ACC112 (cell line): ENCODE results near the gene WDR55.
A peak's percentile ranks its signal among the peaks of the same experiment; 100 is the strongest.
"Not testable (repeated sequence)": the region's sequence is repeated elsewhere in the genome, so short reads cannot be mapped to it uniquely, and the experiment has no call there.

ENCODE experiments used
- H2AFZ ChIP-seq: fragments of 200-600 bp; sonication (generic); one replicate; pipeline ENCODE4 v1.6.0; 2017; ENCODE audit warnings: antibody characterized with exemption, low read length; ENCODE audit not compliant: unreplicated experiment
- H3K27ac ChIP-seq: fragments of 200-600 bp; sonication (generic); 2 replicates; pipeline ENCODE4 v1.5.1; 2014; ENCODE audit warnings: low read depth, mild to moderate bottlenecking, antibody characterized with exemption, low read length, moderate library complexity
- H3K27me3 ChIP-seq: fragments of 200-600 bp; sonication (generic); 2 replicates; pipeline ENCODE4 v1.6.1; 2014; ENCODE audit warnings: mild to moderate bottlenecking, antibody characterized with exemption, low read length, moderate library complexity, mixed read lengths; ENCODE audit not compliant: insufficient read depth
- H3K36me3 ChIP-seq: fragments of 200-600 bp; sonication (generic); 2 replicates; pipeline ENCODE4 v1.6.1; 2016; ENCODE audit warnings: mild to moderate bottlenecking, antibody characterized with exemption, low read length, moderate library complexity, mixed read lengths; ENCODE audit not compliant: insufficient read depth
- H3K4me1 ChIP-seq: fragments of 200-600 bp; sonication (generic); one replicate; pipeline ENCODE4 v1.6.1; 2016; ENCODE audit warnings: low read length, mixed read lengths; ENCODE audit not compliant: insufficient read depth, unreplicated experiment, control insufficient read depth
- H3K4me3 ChIP-seq: fragments of 200-600 bp; sonication (generic); 2 replicates; pipeline ENCODE4 v1.5.1; 2014; ENCODE audit warnings: mild to moderate bottlenecking, low read depth, low read length
- H3K79me2 ChIP-seq: fragments of 200-600 bp; sonication (generic); one replicate; pipeline ENCODE4 v1.6.0; 2016; ENCODE audit warnings: low read length; ENCODE audit not compliant: control insufficient read depth, unreplicated experiment, insufficient read depth

WDR55 gene

DNA sequence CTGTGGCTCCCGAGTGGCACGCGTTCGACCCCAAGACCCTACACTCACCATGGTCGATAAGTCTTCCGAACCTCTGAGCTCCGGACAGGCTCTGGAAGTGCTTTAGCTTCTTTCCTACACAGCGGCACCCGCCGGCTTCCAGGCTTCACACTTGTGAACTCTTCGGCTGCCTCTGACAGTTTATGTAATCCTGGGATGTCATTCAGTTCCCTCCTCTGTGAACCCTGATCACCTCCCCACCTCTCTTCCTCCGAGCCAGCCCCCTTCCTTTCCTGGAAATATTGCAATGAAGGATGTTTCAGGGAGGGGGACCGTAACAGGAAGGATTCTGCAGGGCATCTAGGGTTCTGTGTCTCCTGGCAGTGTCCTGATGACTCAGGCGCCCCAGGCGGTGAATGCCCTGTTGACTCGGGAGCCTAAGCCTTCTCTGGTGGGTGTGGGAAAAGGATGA lies 31.7 kb upstream of the WDR55 start, which contains the start of gene CD14:
Gene CD14, minus strand, starts transcription at position 155 of the 451 bp plus-strand sequence. Its CDS starts 104 bp downstream, at position 51.
- Histone ChIP-seq H3K27me3 (0 out of 2 replicates have a peak, but pooled peaks cover 6% of the 10 kb centered on the region), H3K4me1 (peaks cover 14% of the 10 kb centered on the region), H3K79me2 (no peaks in the 10 kb centered on the region), H2AFZ (peak within 1 kb of the TSS; percentile 96), H3K27ac (no peak within 1 kb of the TSS), H3K36me3 (no peaks in the 10 kb centered on the region), H3K4me3 (peak within 1 kb of the TSS; percentile 76)

GRCh38 chr5:140633501-140633900 lies 31.2 kb upstream of the WDR55 start:
- Histone ChIP-seq H3K79me2 (no peaks in the 10 kb centered on the region), H3K4me3 (peak overlapping the region; percentile 76; the same call in 1 of the 2 replicates), H3K4me1 (peaks cover 14% of the 10 kb centered on the region), H2AFZ (no peak overlapping the region), H3K27me3 (0 out of 2 replicates have a peak, but pooled peaks cover 6% of the 10 kb centered on the region), H3K27ac (no peak overlapping the region), H3K36me3 (no peaks in the 10 kb centered on the region)

- Histone ChIP-seq H3K27me3 (0 out of 2 replicates have a peak, but pooled peaks cover 6% of the 10 kb centered on the region), H3K36me3 (no peaks in the 10 kb centered on the region), H3K79me2 (no peaks in the 10 kb centered on the region), H3K4me3 (no peak overlapping the region), H3K4me1 (peaks cover 17% of the 10 kb centered on the region), H3K27ac (no peak overlapping the region), H2AFZ (no peak overlapping the region)
Observed at GRCh38 chr5:140634103-140634502, 30.6 kb upstream of the WDR55 start.

DNA sequence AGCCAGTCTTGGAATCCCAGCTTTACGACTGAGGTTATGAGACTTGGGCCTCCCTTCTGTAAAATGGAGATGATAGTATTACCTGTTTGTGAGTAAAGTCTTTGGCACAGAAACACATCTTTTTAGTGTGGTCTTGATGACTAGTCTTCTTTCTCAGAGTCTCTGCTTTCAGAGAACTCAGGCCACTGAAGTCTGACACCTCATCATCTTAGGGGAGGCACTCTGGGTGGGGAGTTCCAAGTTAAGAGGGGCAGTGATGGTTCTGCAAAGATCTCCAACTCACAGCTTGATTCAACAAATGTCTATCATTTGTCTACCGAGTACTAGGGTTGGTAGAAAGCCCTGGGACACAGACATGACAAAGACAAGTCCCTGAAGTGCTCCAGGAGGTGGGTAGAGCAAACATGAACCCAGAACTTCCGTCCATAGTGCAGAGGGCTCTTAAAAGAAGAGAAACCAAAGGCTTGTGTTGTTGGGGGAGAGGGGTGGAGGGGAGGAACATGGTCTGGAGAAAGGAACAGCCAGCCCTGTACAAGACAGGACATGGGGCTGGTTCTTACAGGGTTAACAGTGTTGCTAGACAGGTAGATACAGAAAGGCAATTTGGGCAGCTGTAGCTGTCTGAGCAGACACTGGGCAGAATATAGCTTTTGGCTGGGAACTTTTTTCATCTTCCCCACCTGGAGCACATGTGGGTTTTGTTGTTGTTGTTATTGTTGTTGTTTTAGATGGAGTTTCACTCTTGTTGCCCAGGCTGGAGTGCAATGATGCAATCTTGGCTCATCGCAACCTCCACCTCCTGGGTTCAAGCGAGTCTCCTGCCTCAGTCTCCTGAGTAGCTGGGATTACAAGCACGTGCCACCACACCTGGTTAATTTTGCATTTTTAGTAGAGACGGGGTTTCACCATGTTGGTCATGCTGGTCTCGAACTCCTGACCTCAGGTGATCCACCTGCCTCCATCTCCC lies 29.1 kb upstream of the WDR55 start:
- Histone ChIP-seq H3K27me3 (0 out of 2 replicates have a peak, but pooled peaks cover 6% of the 10 kb centered on the region), H3K4me1 (peaks cover 20% of the 10 kb centered on the region), H3K79me2 (peaks cover 6% of the 10 kb centered on the region), H3K36me3 (no peaks in the 10 kb centered on the region), H2AFZ (no peak overlapping the region), H3K27ac (no peak overlapping the region), H3K4me3 (no peak overlapping the region)

- H3K4me1 ChIP-seq, result peaks cover 15% of the 10 kb centered on the region
- H3K36me3 ChIP-seq, result no peaks in the 10 kb centered on the region
- no peaks in the 10 kb centered on the region for H3K27me3 ChIP-seq
- H3K4me3 ChIP-seq, result no peak overlapping the region
- no peak overlapping the region for H3K27ac ChIP-seq
- peaks cover 11% of the 10 kb centered on the region for H3K79me2 ChIP-seq
- no peak overlapping the region for H2AFZ ChIP-seq
Observed at GRCh38 chr5:140637371-140638100, 27.2 kb upstream of the WDR55 start.

DNA sequence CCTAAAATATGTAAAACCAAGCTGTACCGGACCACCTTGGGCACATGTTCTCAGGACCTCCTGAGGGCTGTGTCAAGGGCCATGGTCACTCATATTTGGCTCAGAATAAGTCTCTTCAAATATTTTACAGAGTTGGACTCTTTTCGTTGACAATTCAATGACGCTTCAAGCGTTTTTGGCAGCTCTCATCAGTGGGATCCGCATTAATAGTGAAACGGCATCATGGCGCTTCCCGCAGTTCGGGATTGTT lies 25.9 kb upstream of the WDR55 start:
- Histone ChIP-seq H3K27ac (peak overlapping the region; percentile 82), H3K79me2 (peaks cover 12% of the 10 kb centered on the region), H2AFZ (peak overlapping the region; percentile 92), H3K4me3 (peak overlapping the region; percentile 58)
- not testable (repeated sequence) for H3K36me3 ChIP-seq, H3K27me3 ChIP-seq, H3K4me1 ChIP-seq

DNA sequence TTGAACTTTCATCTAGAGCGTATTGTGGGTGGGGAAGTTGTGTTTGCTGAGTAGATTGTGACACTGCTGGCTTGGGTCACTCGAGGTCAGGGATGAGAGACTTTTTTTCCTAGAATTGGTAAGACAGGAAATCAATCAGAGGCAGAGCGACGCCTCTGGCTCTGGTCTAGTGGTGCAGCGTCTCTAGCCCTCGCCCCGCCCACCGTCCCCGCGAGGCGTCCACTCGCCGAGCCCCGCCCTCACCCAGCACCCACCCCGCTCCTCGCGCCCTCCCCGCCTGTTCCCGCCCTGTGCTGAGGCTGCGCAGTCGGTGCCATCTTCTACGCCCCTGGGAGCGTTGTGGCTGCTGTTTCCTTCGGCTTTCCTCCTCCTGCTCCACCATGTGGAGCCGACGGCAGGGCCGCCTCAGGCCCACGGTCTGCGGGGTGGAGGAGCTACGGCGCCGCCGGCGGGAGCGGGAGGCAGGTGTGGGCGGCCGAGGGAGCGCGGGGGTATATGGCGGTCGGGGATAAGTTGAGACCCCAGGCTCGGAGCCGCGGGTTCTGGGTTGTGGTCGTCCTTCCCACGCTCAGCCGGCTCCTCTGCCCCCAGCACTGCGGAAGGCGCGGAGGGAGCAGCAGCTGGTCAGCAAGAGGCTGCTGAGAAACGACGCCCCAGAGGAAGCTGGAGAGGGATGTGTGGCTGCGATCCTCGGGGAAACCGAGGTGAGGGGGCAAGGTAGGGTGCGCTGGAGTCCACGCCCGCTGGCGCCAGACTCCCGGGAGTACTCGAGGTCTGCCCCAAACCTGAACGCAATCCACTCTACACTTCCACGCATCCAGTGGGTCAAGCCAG lies 25.3 kb upstream of the WDR55 start, which contains the start of gene TMCO6:
Gene TMCO6, plus strand, starts transcription at position 304 of the 834 bp plus-strand sequence. Its CDS starts 77 bp downstream, at position 381.
- peak within 1 kb of the TSS; percentile 88 for H3K4me3 ChIP-seq
- H3K27me3 ChIP-seq, result no peaks in the 10 kb centered on the region
- peaks cover 12% of the 10 kb centered on the region for H3K79me2 ChIP-seq
- peak within 1 kb of the TSS; percentile 92 for H2AFZ ChIP-seq
- no peaks in the 10 kb centered on the region for H3K36me3 ChIP-seq
- peaks cover 6% of the 10 kb centered on the region for H3K4me1 ChIP-seq
- H3K27ac ChIP-seq, result peak within 1 kb of the TSS; percentile 82

DNA sequence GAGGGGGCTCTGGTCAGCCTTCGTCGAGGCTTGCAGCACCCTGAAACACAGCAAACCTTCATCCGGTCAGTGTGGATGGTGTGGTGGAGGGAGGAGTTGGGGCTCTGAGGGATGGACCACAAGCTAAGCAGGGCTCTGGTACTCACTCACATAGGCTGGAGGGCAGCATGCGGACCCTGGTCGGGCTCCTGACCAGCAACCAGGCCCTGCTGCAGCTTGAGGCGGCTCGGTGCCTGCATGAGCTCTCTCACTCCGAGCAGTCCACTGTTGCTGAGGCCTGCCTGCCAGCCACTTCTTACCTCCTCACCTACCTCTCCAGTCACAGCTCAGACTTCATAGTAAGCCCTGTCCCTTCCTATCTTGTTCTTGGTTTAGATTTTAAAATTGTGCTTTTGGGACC lies 23.0 kb upstream of the WDR55 start:
- Histone ChIP-seq H3K4me3 (no peak overlapping the region), H3K27me3 (no peaks in the 10 kb centered on the region), H3K27ac (no peak overlapping the region), H2AFZ (no peak overlapping the region), H3K36me3 (peaks cover 11% of the 10 kb centered on the region; the same call in 1 of the 2 replicates), H3K4me1 (peaks cover 12% of the 10 kb centered on the region), H3K79me2 (peaks cover 19% of the 10 kb centered on the region)

GRCh38 chr5:140642718-140643117 lies 22.0 kb upstream of the WDR55 start:
- H2AFZ ChIP-seq, result no peak overlapping the region
- peaks cover 12% of the 10 kb centered on the region for H3K4me1 ChIP-seq
- H3K4me3 ChIP-seq, result no peak overlapping the region
- H3K27ac ChIP-seq, result no peak overlapping the region
- peaks cover 25% of the 10 kb centered on the region for H3K79me2 ChIP-seq
- peaks cover 11% of the 10 kb centered on the region; the same call in 1 of the 2 replicates for H3K36me3 ChIP-seq
- no peaks in the 10 kb centered on the region for H3K27me3 ChIP-seq

GRCh38 chr5:140647042-140647419 lies 17.7 kb upstream of the WDR55 start:
- H3K36me3 ChIP-seq, result peaks cover 32% of the 10 kb centered on the region
- peak overlapping the region; percentile 80 for H2AFZ ChIP-seq
- peaks cover 28% of the 10 kb centered on the region for H3K79me2 ChIP-seq

More at GRCh38 chr5:140647042-140647419, 17.7 kb upstream of the WDR55 start:
- peaks cover 6% of the 10 kb centered on the region for H3K4me1 ChIP-seq
- no peaks in the 10 kb centered on the region for H3K27me3 ChIP-seq
- peak overlapping the region; percentile 83 for H3K4me3 ChIP-seq
- H3K27ac ChIP-seq, result peak overlapping the region; percentile 64; the same call in 1 of the 2 replicates
